ENCODE data around the gene ERC1.

Gene ERC1

GRCh38 chr12:1398673-1399072 is 407.6 kb downstream of the ERC1 start:
- H3K4me3 ChIP-seq (ENCODE audit: low read depth, low read length) = no peak overlapping the region
- POLR2A ChIA-PET = no interaction called here
- no peak for DNase-seq (ENCODE audit: low read depth, low spot score)
- no peak for TF ChIP-seq CTCF (IDR thresholded peaks at IDR 0.05; ENCODE audit: insufficient read depth, low read length, missing control alignments)
- CTCF ChIA-PET = no interaction called here

GRCh38 chr12:1401891-1402290 is 410.9 kb downstream of the ERC1 start:
- no peak for TF ChIP-seq CTCF (IDR thresholded peaks at IDR 0.05; ENCODE audit: insufficient read depth, low read length, missing control alignments)
- no peak for DNase-seq (ENCODE audit: low read depth, low spot score)
- no peak overlapping the region for H3K4me3 ChIP-seq (ENCODE audit: low read depth, low read length)
- ChIA-PET CTCF (interaction anchor here (1.1 kb wide), 2 partner anchors 20 to 182 kb away, joined by 3 to 5 read pairs; no protein-coding TSS in a partner anchor), POLR2A (no interaction called here)

- ChIA-PET CTCF (interaction anchor here (1.0 kb wide), 1 partner anchor 8 kb away, joined by 3 read pairs; no protein-coding TSS in a partner anchor), POLR2A (no interaction called here)
- TF ChIP-seq CTCF (IDR thresholded peaks at IDR 0.05; ENCODE audit: insufficient read depth, low read length, missing control alignments) = no peak
- no peak for DNase-seq (ENCODE audit: low read depth, low spot score)
- H3K4me3 ChIP-seq (ENCODE audit: low read depth, low read length) = no peak overlapping the region
Observed at GRCh38 chr12:1403417-1403816, 412.4 kb downstream of the ERC1 start.

GRCh38 chr12:1405619-1406018 is 414.6 kb downstream of the ERC1 start:
- ChIA-PET CTCF (no interaction called here), POLR2A (no interaction called here)
- H3K4me3 ChIP-seq (ENCODE audit: low read depth, low read length) = no peak overlapping the region
- no peak for DNase-seq (ENCODE audit: low read depth, low spot score)
- no peak for TF ChIP-seq CTCF (IDR thresholded peaks at IDR 0.05; ENCODE audit: insufficient read depth, low read length, missing control alignments)

GRCh38 chr12:1410794-1411193 is 419.8 kb downstream of the ERC1 start:
- no peak overlapping the region for H3K4me3 ChIP-seq (ENCODE audit: low read depth, low read length)
- DNase-seq (ENCODE audit: low read depth, low spot score) = no peak
- ChIA-PET CTCF (no interaction called here), POLR2A (no interaction called here)
- TF ChIP-seq CTCF (IDR thresholded peaks at IDR 0.05; ENCODE audit: insufficient read depth, low read length, missing control alignments) = no peak

- no peak for TF ChIP-seq CTCF (IDR thresholded peaks at IDR 0.05; ENCODE audit: insufficient read depth, low read length, missing control alignments)
- H3K4me3 ChIP-seq (ENCODE audit: low read depth, low read length) = no peak overlapping the region
- no peak for DNase-seq (ENCODE audit: low read depth, low spot score)
- ChIA-PET CTCF (interaction anchor here (0.6 kb wide), 1 partner anchor 906 kb away, joined by 3 read pairs; no protein-coding TSS in a partner anchor), POLR2A (no interaction called here)
Observed at GRCh38 chr12:1413930-1414329, 422.9 kb downstream of the ERC1 start.
